GM12878 (cell line): ENCODE data around the gene TMSB10. TPM values are rescaled to one million over a fixed set of nuclear protein-coding genes. Genes with fewer than 3 reads are reported as not detected.

Experiments used
- ATAC-seq: fragments of 200-7000 bp; cut with Tn5 transposase; 3 replicates; pipeline ENCODE4 v1.9.1; 2020; ENCODE audit warnings: mild to moderate bottlenecking, moderate library complexity
- BruUV-seq: library from RNA; stranded (reverse); fragments of 400-500 nt; replicated peaks from 2 replicates; lab custom pipeline; 2021; lab: Mats Ljungman, UMichigan
- CTCF ChIA-PET: fragments of 300-600 bp; sonication (Branson Sonifier 250); formaldehyde crosslinking; extraction: SDS; loops from one replicate; lab custom pipeline; 2021; ENCODE audit warnings: inconsistent platforms; lab: Yijun Ruan, JAX
- POLR2A ChIA-PET: fragments of 350-600 bp; formaldehyde crosslinking; extraction: SDS; loops from one replicate; lab custom pipeline; 2021; ENCODE audit warnings: inconsistent platforms; lab: Charles Lee
- RAD21 ChIA-PET: fragments of 300-600 bp; sonication (Branson Sonifier 250); formaldehyde crosslinking; loops from one replicate; lab custom pipeline; 2023; ENCODE audit warnings: antibody characterized with exemption; ENCODE audit not compliant: unreplicated experiment; lab: Charles Lee
- SMC1A ChIA-PET: fragments of 300-600 bp; sonication (Branson Sonifier 250); formaldehyde crosslinking; loops from one replicate; lab custom pipeline; 2023; ENCODE audit not compliant: unreplicated experiment, uncharacterized antibody; lab: Charles Lee
- DNase-seq: peaks from one replicate; pipeline ENCODE4 v3.0.0-alpha.2; 2011; ENCODE audit warnings: low read depth, low spot score
- FAIRE-seq: peaks from 3 replicates; lab custom pipeline; 2011; peaks lifted over from hg19 to GRCh38; lab: Jason Lieb, UNC
- H2AFZ ChIP-seq: 2 replicates; pipeline ENCODE4 v1.6.0; 2011; ENCODE audit warnings: low read depth, low read length, control low read depth; ENCODE audit not compliant: control insufficient read depth
- H3K27ac ChIP-seq: 2 replicates; pipeline ENCODE4 v1.5.1; 2011; ENCODE audit warnings: control low read depth; ENCODE audit not compliant: control insufficient read depth, insufficient read depth
- H3K27me3 ChIP-seq, 2 experiments: replicated peaks in 1 of 2; 2 replicates each; pipeline versions ENCODE4 v1.6.0 to v1.6.1; 2011; ENCODE audit warnings: low read length in 1 of 2; ENCODE audit not compliant: control insufficient read depth in 2 of 2, insufficient read depth in 2 of 2
- H3K36me3 ChIP-seq, 2 experiments: 2 replicates each; pipeline ENCODE4 v1.5.1; 2011; ENCODE audit warnings: low read length in 1 of 2; ENCODE audit not compliant: control insufficient read depth in 2 of 2, insufficient read depth in 2 of 2
- H3K4me1 ChIP-seq: 2 replicates; pipeline ENCODE4 v1.6.1; 2011; ENCODE audit warnings: mild to moderate bottlenecking, low read length, moderate library complexity, mixed read lengths; ENCODE audit not compliant: control insufficient read depth, insufficient read depth
- H3K4me2 ChIP-seq: 2 replicates; pipeline ENCODE4 v1.6.0; 2011; ENCODE audit warnings: control low read depth; ENCODE audit not compliant: control insufficient read depth, insufficient read depth
- H3K4me3 ChIP-seq: fragments of 200-600 bp; sonication (generic); 2 replicates; pipeline ENCODE4 v1.5.1; 2016
- H3K79me2 ChIP-seq: 2 replicates; pipeline ENCODE4 v1.6.0; 2011; ENCODE audit warnings: low read length; ENCODE audit not compliant: control insufficient read depth, insufficient read depth
- H3K9ac ChIP-seq: 2 replicates; pipeline ENCODE4 v1.8.0; 2011; ENCODE audit warnings: low read length, control low read depth, mixed read lengths; ENCODE audit not compliant: control insufficient read depth, insufficient read depth
- H3K9me3 ChIP-seq: replicated peaks from 3 replicates; pipeline ENCODE4 v1.5.1; 2011; ENCODE audit warnings: mild to moderate bottlenecking, low read length; ENCODE audit not compliant: control insufficient read depth, insufficient read depth
- H4K20me1 ChIP-seq: 2 replicates; pipeline ENCODE4 v1.6.0; 2011; ENCODE audit not compliant: control insufficient read depth, insufficient read depth
- ASH2L ChIP-seq: fragments of 300-600, 200-600 bp; sonication (generic); IDR thresholded peaks from 2 replicates; pipeline ENCODE4 v1.6.1; 2017; ENCODE audit warnings: low read depth, mild to moderate bottlenecking, borderline replicate concordance
- CBX5 ChIP-seq: sonication (generic); IDR thresholded peaks from 2 replicates; pipeline ENCODE4 v1.6.1; 2016; ENCODE audit warnings: low read depth, moderate library complexity, mild to moderate bottlenecking, inconsistent platforms
- HDAC2 ChIP-seq: fragments of 200-600 bp; sonication (generic); IDR thresholded peaks from 2 replicates; pipeline ENCODE4 v1.6.1; 2017
- IRF4 ChIP-seq: IDR thresholded peaks from 2 replicates; pipeline ENCODE4 v1.6.1; 2011; ENCODE audit warnings: low read depth, low read length
- MLLT1 ChIP-seq: fragments of 450-650 bp; IDR thresholded peaks from 2 replicates; pipeline ENCODE4 v1.6.1; 2016; ENCODE audit warnings: mild to moderate bottlenecking
- PAX8 ChIP-seq: fragments of 450-650 bp; IDR thresholded peaks from 2 replicates; pipeline ENCODE4 v1.6.1; 2017; ENCODE audit warnings: mild to moderate bottlenecking, moderate library complexity
- SREBF1 ChIP-seq: IDR thresholded peaks from 2 replicates; pipeline ENCODE4 v1.6.1; 2012; ENCODE audit warnings: mild to moderate bottlenecking, low read length
- SUZ12 ChIP-seq: fragments of 200-600 bp; sonication (generic); IDR thresholded peaks from one replicate; pipeline ENCODE4 v1.6.1; 2018; ENCODE audit warnings: antibody characterized with exemption, mild to moderate bottlenecking; ENCODE audit not compliant: unreplicated experiment
- ZBTB33 ChIP-seq: fragments of 450-650 bp; IDR thresholded peaks from 2 replicates; pipeline ENCODE4 v1.6.1; 2017; ENCODE audit warnings: mild to moderate bottlenecking
- ZNF24 ChIP-seq: fragments of 450-650 bp; IDR thresholded peaks from 2 replicates; pipeline ENCODE4 v1.6.1; 2017; ENCODE audit warnings: antibody characterized with exemption, mild to moderate bottlenecking
- WGBS: methylation state at CpG from one replicate; pipeline ENCODE4 v1.1.6; 2016; ENCODE audit warnings: low lambda C conversion rate; ENCODE audit not compliant: insufficient replicate concordance, insufficient coverage; ENCODE audit errors: missing lambda C conversion rate; 5-methylcytosine and 5-hydroxymethylcytosine counted together
- in situ Hi-C: fragments of 300-500 bp; cut with MboI; formaldehyde crosslinking; loops from 9 replicates; pipeline ENCODE4 v1.14.3; 2018; ENCODE audit warnings: mixed read lengths
- intact Hi-C: fragments of 100-400 bp; cut with micrococcal nuclease; formaldehyde crosslinking; loops from one replicate; pipeline ENCODE4 v1.14.2; 2022; ENCODE audit not compliant: unreplicated experiment
- polyA plus RNA-seq, 11 experiments: library from polyadenylated mRNA; depleted of rRNA in 4 of 11; unstranded in 6 of 11; stranded (reverse) in 5 of 11; fragments of >200 nt; fragmentation: Nextera tagmentation in 4 of 11; fragmentation: Illumina TruSeq in 1 of 11; extraction: Ambion mirVana in 4 of 11; extraction: Trizol in 1 of 11; gene quantifications; 1 replicate in 1 of 11; 2 replicates in 10 of 11; pipeline versions ENCODE4 v1.2.1 to v1.2.3, GENCODE V29; 2011 to 2016; ENCODE audit warnings: inconsistent platforms in 2 of 11, missing spikeins in 2 of 11, low read depth in 1 of 11
- total RNA-seq, 4 experiments: library from RNA; depleted of rRNA in 3 of 4; stranded (reverse); fragments of >200 nt in 3 of 4; fragmentation: Illumina TruSeq in 1 of 4; extraction: Trizol in 1 of 4; gene quantifications; 2 replicates each; pipeline versions ENCODE4 v1.2.1 to v1.2.3, GENCODE V29; 2013 to 2021

Gene TMSB10
- total and polyA plus RNA-seq, 10 of the 15 experiments (the other 5 are each of a cell fraction or from before 2014, with no cell fraction given): 1,406 to 4,860 (median 3,381) TPM

GRCh38 chr2:84891355-84892010 lies 14.0 kb upstream of the TMSB10 start:
- ATAC-seq (no peak), DNase-seq (no peak), FAIRE-seq (no peak)
- Histone ChIP-seq H2AFZ (no peak overlapping the region), H3K36me3 (no peaks in the 10 kb centered on the region), H4K20me1 (no peaks in the 10 kb centered on the region), H3K9ac (no peak overlapping the region), H3K79me2 (no peaks in the 10 kb centered on the region), H3K4me2 (no peak overlapping the region), H3K4me1 (peaks cover 26% of the 10 kb centered on the region), H3K27ac (no peak overlapping the region), H3K9me3 (no peaks in the 10 kb centered on the region), H3K4me3 (no peak overlapping the region), H3K27me3 (no peaks in the 10 kb centered on the region)
- in situ Hi-C loops: no loop called here
- CTCF ChIA-PET: interaction anchor here (0.9 to 2.7 kb wide), 2 partner anchors 9 to 35 kb away, joined by 4 to 14 read pairs; no protein-coding TSS in a partner anchor
- RAD21 ChIA-PET: interaction anchor here (6.7 kb wide), 1 partner anchor 34 kb away, joined by 43 read pairs; no protein-coding TSS in a partner anchor
- WGBS: 88% methylated on average over 12 of the region's 12 CpGs
- BruUV-seq: no TSS peak
- SMC1A ChIA-PET: interaction anchor here (1.0 to 5.8 kb wide), 2 partner anchors 14 to 34 kb away, joined by 3 to 30 read pairs; partner anchors contain the start of gene TMSB10
- POLR2A ChIA-PET: interaction anchor here (0.6 to 1.0 kb wide), 2 partner anchors 14 to 437 kb away, joined by 3 read pairs; no protein-coding TSS in a partner anchor
- intact Hi-C loops: no loop called here
- no peak for TF ChIP-seq SREBF1
- TF ChIP-seq ASH2L: no peak
- no peak for TF ChIP-seq PAX8
- TF ChIP-seq ZNF24: no peak
- TF ChIP-seq CBX5: no peak
- TF ChIP-seq SUZ12: no peak
- no peak for TF ChIP-seq MLLT1
- TF ChIP-seq HDAC2: no peak
- TF ChIP-seq IRF4: no peak
- TF ChIP-seq ZBTB33: no peak
